Measurements from ENCODE around the gene MRPL10.
A peak's percentile ranks its signal among the peaks of the same experiment; 100 is the strongest.

DNA sequence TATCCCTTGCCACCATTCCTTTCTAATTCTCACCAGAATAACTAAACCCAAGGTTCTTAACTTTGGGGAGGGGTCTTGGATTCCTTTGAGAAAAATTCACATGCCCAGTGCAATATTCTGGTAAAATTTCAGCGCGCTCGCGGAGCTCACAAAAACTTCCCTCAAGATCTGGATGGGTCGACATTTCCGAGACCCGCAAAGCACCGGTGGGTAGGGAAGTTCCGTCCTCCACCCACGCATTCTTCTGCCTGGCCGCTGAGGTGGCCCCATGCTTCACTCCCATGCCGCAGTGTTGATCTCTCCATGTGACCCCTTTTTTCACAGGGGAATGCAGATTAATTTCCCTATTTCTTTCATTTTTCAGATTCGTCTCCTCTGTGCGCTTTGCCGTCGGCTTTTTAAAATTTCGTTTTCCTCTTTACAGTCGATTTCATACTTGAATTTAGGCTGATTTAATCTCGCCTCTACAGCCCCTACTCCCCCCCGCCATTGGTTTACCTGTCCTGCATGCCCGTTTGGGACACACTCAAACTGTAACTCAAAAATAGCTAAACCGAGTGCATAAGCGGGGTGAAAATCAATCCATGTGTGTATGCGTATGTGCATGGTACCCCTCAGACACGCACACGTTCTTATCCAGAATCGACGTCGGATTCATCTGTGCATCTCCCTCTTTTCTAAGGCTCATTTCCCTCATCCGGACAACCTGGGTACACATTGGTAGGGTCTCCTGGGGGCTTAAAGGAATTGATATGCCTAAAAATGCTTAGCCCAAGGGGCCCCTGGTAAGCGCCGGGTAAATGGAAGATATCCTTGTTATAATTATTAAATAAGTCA is 21.0 kb upstream of the MRPL10 start:
- TF ChIP-seq EP300 (IDR thresholded peaks at IDR 0.05), result peak in 1 of 2 donors; percentile 55
- TF ChIP-seq, protein P1, sequence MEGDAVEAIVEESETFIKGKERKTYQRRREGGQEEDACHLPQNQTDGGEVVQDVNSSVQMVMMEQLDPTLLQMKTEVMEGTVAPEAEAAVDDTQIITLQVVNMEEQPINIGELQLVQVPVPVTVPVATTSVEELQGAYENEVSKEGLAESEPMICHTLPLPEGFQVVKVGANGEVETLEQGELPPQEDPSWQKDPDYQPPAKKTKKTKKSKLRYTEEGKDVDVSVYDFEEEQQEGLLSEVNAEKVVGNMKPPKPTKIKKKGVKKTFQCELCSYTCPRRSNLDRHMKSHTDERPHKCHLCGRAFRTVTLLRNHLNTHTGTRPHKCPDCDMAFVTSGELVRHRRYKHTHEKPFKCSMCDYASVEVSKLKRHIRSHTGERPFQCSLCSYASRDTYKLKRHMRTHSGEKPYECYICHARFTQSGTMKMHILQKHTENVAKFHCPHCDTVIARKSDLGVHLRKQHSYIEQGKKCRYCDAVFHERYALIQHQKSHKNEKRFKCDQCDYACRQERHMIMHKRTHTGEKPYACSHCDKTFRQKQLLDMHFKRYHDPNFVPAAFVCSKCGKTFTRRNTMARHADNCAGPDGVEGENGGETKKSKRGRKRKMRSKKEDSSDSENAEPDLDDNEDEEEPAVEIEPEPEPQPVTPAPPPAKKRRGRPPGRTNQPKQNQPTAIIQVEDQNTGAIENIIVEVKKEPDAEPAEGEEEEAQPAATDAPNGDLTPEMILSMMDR (IDR thresholded peaks at IDR 0.05), result no peak

All from tibial nerve (tissue), 4 donors.